ENCODE results near the gene CPT1A.

- TF ChIP-seq GATA2 (IDR thresholded peaks at IDR 0.05; ENCODE audit: low read depth, low read length) (no peak), GATA3 (IDR thresholded peaks at IDR 0.05; ENCODE audit: low read depth, low read length) (no peak)
These were observed 16.1 kb downstream of the CPT1A start for GRCh38 chr11:68825571-68825970.

Measured in SH-SY5Y (cell line).